Measurements from ENCODE around the gene ADM2.
"Not testable (repeated sequence)": the region's sequence is repeated elsewhere in the genome, so short reads cannot be mapped to it uniquely, and the experiment has no call there.

Gene ADM2

DNA sequence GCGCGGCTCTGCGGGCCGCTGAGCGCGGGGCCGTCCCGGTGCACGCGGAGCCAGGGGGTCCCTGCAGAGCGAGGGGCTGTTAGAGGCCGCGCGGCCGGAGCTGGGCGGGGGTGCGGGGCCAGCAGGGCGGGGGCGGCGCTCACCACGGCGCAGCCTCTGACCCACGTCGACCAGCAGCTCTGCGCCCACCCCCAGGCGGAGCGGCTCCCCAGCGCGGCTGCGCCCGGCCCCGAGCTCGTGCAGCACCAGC is 44.4 kb downstream of the ADM2 start:
- DNase-seq, result no peak

DNA sequence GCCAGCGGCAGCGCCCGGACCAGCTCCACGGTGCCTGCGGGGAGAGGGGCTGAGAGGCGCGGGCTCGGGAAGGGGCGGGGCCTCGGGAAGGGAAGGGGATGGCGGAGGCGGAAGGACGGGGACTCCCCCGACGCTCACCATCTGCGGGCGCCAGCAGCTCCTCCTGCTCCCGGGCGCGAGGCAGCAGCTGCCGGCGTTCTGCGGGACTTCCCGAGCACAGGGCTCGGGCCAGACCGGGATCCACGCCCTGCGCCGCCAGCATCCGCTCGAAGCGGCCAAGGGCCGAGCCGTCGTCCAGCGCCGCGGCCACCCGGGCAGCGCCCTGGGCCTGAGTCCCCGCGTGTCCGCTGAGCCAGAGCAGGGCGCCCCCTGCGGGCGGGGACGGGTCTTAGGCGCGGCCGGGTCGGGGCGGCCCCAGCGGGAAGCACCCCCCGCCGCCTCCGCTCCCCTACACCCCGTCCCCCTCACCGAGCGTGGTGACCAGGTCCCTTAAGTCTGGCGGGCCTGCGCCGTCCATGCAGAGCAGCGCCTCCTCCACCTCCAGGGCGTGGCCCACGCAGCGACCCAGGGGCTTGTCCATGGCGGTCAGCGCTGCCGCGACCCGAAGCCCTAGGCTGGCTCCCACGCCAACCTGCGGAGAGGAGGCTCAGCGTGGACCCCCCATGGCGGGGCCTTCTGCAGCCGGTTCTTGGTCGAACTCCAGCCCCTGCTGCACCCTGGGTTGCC is 44.9 kb downstream of the ADM2 start:
- peak; percentile 76 to 91 (median 81) for DNase-seq

DNA sequence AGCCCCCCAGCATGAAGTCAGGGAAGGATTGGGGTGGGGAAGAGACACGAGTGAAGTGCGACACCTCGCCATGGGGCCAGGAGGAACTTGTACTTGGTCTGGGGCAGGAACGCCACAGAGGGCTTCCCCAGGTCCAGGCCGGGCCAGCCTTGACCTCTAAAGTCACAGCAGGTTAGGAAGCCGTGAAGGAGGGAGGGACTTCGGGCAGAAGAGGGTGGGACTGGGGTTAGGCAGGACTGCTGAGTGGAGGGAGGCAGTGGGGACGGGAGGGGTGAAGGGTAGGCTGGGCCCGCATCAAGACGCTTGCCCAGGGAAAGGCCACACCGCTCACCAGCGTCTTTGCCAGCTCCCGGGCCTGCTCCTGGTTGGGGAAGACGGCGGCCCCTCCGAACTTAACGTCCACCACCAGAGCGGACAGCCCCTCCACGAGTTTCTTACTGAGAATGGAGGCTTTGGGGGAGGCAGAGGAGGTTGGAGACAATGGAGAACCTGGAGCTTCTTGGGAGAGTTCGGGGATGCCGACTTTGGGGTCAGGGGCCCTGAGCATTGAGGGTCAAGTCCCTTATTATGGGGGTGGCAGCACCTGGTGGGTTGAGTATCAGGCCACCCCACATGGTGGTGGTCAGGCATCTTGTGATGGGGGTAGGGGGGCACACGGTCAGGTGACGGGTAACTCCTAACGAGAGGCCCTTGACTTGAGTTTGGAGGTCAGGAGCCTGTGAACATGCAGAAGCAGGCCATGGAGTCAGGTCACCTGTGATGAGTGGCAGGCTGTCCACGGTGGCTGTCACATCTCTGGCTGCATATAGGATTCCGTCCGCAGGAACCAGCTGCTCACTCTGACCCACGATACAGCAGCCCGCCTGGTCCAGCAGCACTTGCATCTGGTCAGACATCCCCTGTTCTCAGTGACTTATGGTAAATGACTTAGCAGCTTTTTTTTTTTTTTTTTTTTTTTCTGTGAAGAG is 45.8 kb downstream of the ADM2 start:
- DNase-seq, result peak in 1 of 5 donors; percentile 55

DNA sequence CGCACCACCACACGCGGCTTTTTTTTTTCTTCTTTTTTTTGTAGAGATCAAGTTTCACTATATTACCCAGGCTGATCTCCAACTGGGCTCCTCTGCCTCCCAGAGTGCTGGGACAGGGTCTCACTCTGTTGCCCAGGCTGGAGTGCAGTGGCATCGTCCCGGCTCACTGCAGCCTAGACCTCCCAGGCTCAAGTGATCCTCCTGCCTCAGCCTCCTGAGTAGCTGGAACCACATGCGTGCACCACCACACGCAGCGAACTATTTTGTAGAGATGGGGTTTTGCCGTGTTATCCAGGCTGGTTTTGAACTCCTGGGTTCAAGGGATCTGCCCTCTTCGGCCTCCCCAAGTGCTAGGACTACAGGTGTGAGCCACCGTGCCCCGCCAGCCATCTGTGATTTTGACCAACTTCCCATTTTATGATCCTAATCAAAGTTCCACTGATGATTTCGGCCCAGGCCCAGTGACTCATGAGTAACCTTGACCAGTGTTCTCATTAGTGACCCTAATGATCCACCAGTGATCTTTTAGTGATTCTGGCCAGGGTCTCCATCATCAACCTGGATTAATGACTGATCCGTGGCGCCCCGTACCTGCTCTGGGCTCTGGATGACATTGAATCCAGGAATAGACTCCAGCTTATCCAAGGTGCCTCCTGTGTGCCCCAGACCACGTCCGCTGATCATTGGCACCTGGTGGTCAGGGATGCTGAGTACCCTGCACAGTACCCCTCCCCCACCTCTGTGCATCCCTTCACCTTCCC is 46.8 kb downstream of the ADM2 start:
- DNase-seq, result no peak

DNA sequence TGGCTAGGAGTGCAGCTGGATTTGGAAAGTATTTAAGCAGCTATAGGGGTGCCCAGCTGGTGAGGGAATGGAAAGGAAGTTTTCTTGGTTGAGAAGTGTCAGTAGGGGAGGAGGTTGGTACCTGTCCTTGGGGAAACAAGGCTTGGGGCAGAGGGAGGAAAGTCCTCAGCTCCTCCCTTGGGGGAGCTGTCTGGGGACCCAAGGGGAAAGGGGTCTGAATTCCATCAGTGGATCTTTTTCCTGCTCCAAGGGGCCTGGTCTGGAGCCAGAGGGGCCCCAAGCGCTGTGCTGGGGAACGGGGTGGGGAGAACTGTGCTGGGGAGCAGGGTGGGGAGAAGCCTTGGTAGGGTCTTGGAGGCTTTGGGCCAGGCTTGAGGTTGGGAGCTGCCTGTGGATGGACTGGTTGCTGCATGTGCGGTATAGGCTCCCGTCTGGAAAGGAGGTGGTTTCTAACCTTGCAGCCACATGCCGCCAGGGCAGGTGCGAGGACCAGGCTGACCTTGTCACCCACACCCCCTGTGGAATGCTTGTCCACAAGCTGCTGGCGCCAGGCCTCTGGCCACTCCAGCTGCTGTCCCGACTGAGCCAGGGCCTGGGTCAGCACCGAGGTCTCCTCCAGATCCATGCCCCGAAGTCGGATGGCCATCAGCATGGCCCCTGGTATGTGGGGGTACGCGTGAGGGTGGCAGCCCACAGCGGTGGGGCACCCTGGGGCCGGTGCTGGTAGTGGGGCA is 47.5 kb downstream of the ADM2 start:
- no peak for DNase-seq

DNA sequence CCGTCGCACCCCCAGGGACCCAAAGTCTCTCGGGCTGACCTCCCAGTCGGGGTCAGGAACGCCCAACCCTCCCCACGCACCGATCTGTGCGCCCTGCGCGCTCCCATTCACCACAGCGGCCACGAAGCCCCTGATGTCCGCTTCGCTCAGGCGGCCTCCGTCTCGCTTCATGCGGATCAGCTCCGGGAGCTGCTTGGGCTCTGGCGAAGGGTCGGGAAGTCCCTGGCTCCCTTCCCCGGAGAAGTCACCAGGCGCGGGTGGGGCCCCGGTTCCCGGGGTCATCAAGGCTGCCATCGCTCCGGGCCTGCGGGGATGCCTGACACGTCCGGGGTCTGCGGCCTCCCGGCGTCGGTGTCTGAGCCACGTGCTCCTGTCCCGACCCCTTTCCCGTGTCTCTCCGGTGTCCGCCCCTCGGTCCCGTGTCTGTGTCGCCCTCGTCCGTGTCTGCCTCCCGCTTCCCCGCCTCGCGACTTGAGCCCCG is 48.1 kb downstream of the ADM2 start:
- no peak for DNase-seq

DNA sequence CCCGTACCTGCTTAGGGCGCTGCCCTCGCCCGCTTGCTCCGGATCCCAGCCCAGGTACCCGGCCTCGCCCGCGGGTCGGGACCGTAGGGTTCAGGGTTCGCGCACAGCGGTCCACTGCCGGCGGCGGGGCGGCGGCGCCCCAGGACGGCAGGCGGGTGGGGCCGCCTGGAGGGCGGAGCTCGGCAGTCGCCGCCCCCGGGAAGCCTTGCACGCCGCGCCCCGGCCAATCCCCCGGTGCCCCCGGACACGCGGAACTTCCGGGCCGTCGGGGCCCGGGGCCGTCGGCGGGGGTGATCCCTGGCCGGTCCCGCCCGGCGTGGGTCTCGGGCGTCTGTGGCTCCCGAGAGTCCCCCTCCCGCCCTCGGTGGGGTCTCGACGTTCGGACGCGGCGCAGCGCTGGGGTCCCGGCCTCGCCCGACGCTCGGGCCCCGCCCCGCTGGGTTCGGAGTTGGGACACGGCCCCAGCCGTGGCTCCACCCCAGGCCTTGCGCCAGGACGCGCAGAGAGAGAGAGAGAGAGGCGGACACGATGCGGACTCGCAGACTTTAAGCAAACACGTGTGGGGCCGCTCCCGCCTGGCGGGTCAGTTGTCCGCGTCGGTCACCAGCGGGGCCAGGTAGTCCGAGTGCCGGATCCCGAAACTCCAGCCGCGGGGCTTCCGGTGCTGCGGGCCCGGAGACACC is 48.7 kb downstream of the ADM2 start, which contains the start of gene TYMP:
Gene TYMP, minus strand, starts transcription at position 116 of the 683 bp plus-strand sequence. CDS start 303 bp downstream, outside the sequence.
- DNase-seq, result peak; percentile 48 to 82 (median 52)

DNA sequence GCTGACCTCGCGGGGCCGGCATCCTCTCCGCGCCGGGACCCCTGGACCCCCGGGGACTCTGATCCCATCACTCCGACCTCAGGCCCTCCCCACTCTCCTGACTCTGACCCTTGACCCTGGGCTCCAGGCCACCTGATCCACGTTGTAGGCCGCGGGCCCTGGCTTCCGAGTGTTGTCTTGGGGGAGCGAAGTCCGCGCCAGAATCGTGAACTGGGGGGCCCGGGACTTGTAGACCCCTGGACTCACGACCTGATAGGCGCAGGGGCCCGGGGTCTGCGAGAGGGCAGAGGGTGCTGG is 49.2 kb downstream of the ADM2 start:
- DNase-seq, result no peak

DNA sequence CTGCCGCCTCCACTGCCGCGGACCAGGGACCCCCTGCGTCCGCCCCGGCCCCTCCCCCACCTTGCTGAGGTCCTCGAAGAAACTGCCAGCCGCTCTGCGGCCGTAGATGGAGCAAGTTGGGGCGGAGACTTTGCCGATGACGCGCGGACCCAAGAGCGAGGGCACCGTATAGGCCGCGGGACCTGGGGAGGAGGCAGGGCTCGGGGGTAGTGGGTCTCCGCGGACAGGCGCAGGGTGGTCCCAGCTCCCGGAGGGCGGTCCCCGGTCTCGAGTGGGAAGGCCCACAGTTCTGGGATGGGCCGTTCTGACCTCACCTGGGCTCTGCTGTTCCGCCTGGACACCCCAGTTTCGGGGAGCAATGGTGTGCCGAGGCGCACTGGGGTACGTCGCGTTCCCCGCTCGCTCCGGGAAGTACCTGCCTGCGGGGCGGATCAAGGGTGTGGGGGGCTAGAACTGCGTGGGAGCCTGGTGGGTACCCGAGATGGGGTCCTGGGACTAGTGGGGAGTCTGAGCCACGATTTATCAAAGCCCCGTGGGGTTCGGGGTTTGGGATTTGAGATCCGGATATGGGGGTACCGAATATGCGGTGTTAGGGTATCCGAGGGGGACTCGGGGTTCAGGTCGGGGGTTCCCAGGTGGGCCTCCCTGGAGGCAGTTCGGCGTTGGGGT is 49.7 kb downstream of the ADM2 start:
- peak; percentile 47 to 92 (median 65) for DNase-seq

DNA sequence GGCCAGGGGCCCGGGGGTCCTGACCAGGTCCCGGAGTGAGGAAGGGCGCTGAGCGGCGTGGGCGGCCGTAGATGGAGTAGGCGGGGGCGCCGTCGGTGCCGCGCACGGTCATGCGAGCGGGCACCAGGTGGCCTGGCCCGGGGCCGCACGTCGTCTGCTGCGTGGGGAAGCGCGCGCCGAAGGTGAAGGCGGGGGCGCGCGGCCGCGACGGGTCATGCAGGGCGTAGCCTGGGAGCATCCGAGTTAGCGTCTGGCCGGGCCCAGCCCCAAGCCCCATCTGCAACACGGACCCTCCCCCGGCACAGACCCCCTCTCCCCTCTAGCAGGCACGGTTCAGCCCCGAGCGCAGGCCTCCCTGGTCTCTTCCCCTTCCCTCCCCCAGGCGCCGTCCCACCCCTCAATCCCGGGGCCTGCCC is 50.2 kb downstream of the ADM2 start:
- peak in 4 of 5 donors; percentile 47 to 86 (median 57) for DNase-seq

DNA sequence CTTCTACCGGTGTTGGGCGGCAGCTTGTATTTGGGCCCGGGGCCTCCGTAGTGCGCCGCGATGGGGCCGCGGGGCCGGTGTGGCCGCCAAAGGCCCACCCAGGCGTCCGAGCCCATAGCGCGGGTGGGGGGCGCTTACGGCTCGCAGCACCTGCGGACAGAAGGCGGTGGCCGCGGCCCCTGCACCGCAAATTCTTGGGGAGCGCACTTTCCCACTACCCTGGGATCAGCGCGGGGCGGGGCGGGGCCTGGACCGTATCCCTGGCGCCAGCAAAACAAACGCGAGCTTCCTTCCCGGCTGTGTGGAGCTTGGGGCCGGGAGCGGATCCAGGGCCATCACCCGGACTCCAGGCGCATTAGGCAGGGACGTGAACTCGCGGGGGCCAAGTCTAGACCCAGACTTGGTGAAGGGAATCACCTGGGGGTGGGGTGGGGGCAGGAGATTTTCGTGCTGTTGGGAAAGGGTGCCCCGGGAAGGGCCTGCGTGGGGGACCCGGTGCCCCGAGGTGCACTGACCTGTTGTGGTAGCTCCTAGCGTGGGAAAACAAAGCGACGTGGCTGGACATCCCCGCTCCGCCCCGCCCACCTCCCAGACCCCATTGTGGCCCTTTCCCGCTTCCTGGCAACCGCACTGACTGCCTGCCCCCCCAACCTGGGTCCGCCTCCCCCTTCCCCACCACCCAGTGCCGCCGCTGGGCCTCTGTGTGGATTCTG is 50.8 kb downstream of the ADM2 start:
- DNase-seq, result no peak

DNA sequence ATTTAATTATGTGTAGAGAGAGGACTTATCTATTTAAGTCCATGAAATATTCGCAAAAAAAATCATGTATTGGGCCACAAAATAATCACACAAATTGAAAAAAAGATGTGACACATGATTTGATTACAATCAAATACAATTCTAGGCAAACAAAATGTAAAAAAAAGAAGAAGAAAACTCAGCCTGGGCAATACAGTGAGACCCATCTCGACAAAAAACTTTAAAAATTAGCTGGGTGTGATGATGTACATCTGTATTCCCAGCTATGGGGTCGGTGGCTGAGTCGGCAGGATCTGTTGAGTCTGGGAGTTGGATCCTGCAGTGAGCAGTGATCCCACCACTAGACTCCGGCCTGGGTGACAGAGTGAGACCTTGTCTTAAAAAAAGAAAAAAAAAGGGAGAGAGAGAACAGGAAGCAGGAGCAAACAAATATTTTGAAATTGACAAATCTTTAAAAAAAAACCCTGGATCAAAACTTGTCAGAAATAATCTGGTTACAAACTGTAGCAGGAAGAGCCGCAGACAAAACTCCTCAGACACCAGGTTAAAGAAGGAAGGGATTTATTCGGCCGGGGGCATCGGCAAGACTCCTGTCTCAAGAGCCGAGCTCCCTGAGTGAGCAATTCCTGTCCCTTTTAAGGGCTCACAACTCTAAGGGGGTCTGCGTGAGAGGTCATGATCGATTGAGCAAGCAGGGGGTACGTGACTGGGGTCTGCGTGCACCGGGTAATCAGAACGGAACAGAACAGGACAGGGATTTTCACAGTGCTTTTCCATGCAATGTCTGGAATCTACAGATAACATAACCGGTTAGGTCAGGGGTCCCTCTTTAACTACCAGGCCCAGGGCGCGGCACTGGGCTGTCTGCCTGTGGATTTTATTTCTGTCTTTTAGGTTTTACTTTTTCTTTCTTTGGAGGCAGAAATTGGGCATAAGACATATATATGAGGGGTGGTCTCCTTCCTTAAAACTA is 51.8 kb downstream of the ADM2 start:
- DNase-seq, result no peak

DNA sequence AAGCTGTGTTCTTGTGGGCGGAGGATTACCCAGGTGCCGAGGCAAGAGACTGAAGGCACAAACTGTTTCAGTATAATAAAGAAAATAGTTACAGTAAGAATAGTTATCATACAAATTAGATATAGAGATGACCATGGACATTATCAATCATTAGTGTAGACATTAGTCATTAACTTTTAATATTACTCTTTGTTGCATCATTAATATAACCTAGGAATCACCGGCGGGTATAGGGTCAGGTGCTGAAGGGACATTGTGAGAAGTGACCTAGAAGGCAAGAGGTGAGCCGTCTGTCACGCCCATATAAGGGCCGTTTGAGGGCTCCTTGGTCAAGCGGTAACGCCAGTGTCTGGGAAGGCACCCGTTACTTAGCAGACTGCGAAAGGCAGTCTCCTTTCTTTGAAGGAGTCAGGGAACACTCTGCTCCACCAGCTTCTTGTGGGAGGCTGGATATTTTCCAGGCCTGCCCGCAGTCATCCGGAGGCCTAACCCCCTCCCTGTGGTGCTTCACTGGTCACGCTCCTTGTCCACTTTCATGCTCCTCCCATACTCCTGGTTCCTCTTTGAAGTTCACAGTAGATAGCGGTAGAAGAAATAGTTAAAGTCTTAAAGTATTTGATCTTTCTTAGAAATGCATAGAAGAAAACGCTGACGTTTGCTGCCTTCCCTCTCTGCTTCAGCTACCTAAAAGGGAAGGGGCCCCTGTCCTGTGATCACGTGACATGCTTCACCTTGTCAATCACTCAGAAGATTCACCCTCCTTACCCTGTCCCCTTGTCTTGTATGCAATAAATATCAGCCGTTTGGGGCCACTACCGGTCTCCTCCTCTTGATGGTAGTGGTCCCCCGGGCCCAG is 52.7 kb downstream of the ADM2 start:
- not testable (repeated sequence) for DNase-seq

DNA sequence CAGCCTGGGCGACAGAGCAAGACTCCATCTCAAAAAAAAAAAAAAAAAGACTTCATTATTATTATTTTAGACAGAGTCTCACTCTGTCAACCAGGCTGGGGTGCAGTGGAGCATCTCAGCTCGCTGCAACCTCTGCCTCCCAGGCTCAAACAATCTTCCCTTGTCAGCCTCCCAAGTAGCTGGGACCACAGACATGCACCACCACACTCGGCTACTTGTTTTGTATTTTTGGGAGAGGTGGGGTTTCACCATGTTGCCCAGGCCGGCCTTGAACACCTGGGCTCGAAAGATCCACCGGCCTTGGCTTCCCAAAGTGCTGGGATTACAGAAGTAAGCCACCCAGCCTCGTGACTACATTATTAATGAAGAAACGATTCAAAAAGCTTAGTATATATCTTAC is 53.8 kb downstream of the ADM2 start:
- no peak for DNase-seq
